OCI-LY3 (cell line): Measurements from ENCODE around the gene IQGAP2.

Experiments
- EZH2phosphoT487 ChIP-seq: fragments of 200-600 bp; shearing (Covaris generic); IDR thresholded peaks from 2 replicates; pipeline ENCODE4 v1.6.1; 2018; ENCODE audit warnings: antibody characterized with exemption, mixed run types, low read depth
- TF ChIP-seq, protein P1 (sequence below): fragments of 200-600, 300-600 bp; sonication (generic); IDR thresholded peaks from 2 replicates; pipeline ENCODE4 v1.5.1; 2014; ENCODE audit warnings: antibody characterized with exemption, low read length, low read depth

GRCh38 chr5:76643371-76643770 lies 240.3 kb downstream of the IQGAP2 start:
- TF ChIP-seq, protein P1, sequence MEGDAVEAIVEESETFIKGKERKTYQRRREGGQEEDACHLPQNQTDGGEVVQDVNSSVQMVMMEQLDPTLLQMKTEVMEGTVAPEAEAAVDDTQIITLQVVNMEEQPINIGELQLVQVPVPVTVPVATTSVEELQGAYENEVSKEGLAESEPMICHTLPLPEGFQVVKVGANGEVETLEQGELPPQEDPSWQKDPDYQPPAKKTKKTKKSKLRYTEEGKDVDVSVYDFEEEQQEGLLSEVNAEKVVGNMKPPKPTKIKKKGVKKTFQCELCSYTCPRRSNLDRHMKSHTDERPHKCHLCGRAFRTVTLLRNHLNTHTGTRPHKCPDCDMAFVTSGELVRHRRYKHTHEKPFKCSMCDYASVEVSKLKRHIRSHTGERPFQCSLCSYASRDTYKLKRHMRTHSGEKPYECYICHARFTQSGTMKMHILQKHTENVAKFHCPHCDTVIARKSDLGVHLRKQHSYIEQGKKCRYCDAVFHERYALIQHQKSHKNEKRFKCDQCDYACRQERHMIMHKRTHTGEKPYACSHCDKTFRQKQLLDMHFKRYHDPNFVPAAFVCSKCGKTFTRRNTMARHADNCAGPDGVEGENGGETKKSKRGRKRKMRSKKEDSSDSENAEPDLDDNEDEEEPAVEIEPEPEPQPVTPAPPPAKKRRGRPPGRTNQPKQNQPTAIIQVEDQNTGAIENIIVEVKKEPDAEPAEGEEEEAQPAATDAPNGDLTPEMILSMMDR: no peak
- no peak for TF ChIP-seq EZH2phosphoT487
